ENCODE data around the gene NLGN2.

NLGN2 gene

DNA sequence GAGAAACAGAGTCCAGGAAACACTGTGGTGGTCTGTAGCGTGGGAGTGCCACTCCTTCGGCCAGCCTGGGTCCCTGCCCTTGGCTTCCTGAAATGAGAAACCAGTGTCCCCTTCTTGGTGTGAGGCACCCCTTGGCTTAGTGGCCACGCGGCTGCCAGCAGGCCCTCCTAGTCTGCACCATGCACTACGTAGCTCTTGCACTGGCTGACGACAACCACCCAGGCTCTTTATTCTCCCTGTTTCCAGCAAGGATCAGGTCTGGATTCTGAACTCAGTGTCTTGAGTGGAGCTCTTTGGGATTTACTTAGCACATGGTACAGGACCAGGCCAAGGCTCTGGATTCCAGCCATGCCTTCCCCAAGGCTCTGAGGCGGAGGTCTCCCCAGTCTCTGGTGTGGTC lies 19.9 kb downstream of the NLGN2 start:
- no peak overlapping the region for H3K27ac Mint-ChIP-seq
- H3K9me3 Mint-ChIP-seq: no peaks in the 10 kb centered on the region
- CTCF ChIA-PET: no interaction called here
- H3K4me1 Mint-ChIP-seq: peaks cover 2% of the 10 kb centered on the region
- no peaks in the 10 kb centered on the region for H3K36me3 Mint-ChIP-seq
- H3K27me3 Mint-ChIP-seq: peaks cover 21% of the 10 kb centered on the region
- H3K4me3 Mint-ChIP-seq: no peak overlapping the region
- no peak for DNase-seq

DNA sequence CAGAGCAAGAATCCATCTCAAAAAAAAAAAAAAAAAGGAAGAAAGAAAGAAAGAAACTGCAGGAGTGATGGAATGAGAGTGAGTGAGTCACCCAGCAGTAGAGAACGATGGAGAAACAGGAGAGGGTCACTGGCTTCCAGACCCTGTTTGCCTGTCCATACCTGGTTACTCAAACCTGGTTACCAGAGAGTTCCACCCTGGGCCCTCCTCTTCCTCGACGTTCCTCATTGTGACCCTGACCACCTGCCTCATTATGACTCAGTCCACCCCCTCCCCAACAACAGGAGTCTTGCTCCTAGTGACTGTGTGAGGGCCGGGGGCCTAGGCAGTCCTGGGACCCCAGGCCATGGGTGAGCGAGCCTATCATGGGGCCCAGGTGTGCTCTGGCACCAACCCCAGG lies 20.9 kb downstream of the NLGN2 start, which contains the start of gene SPEM3:
Gene SPEM3, plus strand, starts transcription at position 301 of the 400 bp plus-strand sequence. Its CDS starts 46 bp downstream, at position 347.
- Mint-ChIP-seq H3K9me3 (no peaks in the 10 kb centered on the region), H3K4me3 (no peak within 1 kb of the TSS)
- CTCF ChIA-PET: no interaction called here

DNA sequence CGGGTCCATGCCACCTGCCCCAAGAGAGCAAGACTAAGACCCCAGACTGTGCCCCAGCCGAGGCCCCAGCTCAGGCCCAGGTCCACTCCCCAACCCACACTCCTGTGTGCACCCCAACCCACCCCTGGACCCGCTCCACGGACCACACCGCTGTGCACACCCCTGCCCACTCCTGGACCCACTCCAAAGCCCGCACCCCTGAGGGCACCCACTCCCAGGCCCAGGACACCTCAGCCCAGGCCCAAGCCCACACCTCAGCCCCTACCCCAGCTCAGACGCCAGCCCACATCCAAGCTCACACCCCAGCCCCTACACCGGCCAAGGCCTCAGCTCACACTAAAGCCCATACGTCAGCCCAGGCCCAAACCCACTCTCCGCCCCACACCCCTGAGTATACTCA lies 22.1 kb downstream of the NLGN2 start:
- Mint-ChIP-seq H3K27me3 (peaks cover 8% of the 10 kb centered on the region), H3K4me3 (no peak overlapping the region)
- CTCF ChIA-PET: no interaction called here

More for the DNA sequence above, 20.9 kb downstream of the NLGN2 start, which contains the start of gene SPEM3:
- no peak for DNase-seq
- peaks cover 2% of the 10 kb centered on the region for H3K4me1 Mint-ChIP-seq
- no peak within 1 kb of the TSS for H3K27ac Mint-ChIP-seq
- H3K27me3 Mint-ChIP-seq: peaks cover 20% of the 10 kb centered on the region
- no peaks in the 10 kb centered on the region for H3K36me3 Mint-ChIP-seq

DNA sequence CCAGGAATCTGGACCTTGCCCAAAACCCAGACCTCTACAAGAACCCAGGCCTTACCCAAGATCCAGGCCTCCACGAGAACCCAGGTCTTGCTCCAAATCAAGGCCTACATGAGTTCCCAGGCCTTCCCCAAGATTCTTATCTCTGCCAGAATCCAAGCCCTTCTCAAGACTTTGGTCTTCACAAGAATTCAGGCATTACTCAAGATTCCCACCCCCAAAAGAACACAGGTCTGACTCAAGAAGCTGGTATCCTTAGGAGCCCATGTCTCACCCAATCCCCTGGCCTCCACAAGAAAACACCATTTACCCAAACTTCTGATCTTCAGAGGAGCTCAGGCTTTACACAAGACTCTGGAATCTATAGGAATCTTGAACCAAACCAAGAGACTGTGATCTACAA lies 23.6 kb downstream of the NLGN2 start:
- CTCF ChIA-PET: interaction anchor here (1.3 kb wide), 1 partner anchor 76 kb away, joined by 4 read pairs; the partner anchor contains the start of gene TMEM95
- H3K4me1 Mint-ChIP-seq: peaks cover 13% of the 10 kb centered on the region

More for the DNA sequence above, 22.1 kb downstream of the NLGN2 start:
- DNase-seq: no peak
- Mint-ChIP-seq H3K9me3 (no peaks in the 10 kb centered on the region), H3K27ac (no peak overlapping the region), H3K36me3 (no peaks in the 10 kb centered on the region), H3K4me1 (peaks cover under 1% of the 10 kb centered on the region)

DNA sequence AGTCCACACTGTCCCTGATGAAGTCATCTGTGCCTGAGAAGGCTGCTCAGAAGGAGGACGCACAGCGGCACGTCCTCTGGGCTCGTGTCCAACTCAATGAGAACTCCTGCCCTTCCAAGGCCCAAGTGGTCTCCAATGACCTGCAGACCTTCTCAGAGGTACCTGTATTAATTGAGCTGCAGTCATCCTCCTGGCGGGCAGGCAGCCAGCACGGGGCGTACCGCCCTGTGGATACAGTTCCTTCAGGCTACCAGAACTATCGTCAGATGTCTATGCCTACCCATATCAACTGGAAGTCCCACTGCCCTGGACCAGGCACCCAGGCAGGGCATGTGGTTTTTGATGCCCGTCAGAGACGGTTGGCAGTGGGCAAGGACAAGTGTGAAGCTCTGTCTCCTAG lies 24.7 kb downstream of the NLGN2 start:
- peaks cover 5% of the 10 kb centered on the region for H3K36me3 Mint-ChIP-seq
- H3K4me1 Mint-ChIP-seq: peaks cover 23% of the 10 kb centered on the region
- H3K9me3 Mint-ChIP-seq: no peaks in the 10 kb centered on the region
- peaks cover 5% of the 10 kb centered on the region for H3K27me3 Mint-ChIP-seq
- no peak for DNase-seq
- H3K27ac Mint-ChIP-seq: no peak overlapping the region
- CTCF ChIA-PET: interaction anchor here (1.3 kb wide), 1 partner anchor 77 kb away, joined by 4 read pairs; the partner anchor contains the start of gene TMEM95
- no peak overlapping the region for H3K4me3 Mint-ChIP-seq

More for the DNA sequence above, 23.6 kb downstream of the NLGN2 start:
- Mint-ChIP-seq H3K27me3 (peaks cover 5% of the 10 kb centered on the region), H3K9me3 (no peaks in the 10 kb centered on the region), H3K4me3 (no peak overlapping the region), H3K36me3 (peaks cover 2% of the 10 kb centered on the region), H3K27ac (no peak overlapping the region)
- DNase-seq: no peak

DNA sequence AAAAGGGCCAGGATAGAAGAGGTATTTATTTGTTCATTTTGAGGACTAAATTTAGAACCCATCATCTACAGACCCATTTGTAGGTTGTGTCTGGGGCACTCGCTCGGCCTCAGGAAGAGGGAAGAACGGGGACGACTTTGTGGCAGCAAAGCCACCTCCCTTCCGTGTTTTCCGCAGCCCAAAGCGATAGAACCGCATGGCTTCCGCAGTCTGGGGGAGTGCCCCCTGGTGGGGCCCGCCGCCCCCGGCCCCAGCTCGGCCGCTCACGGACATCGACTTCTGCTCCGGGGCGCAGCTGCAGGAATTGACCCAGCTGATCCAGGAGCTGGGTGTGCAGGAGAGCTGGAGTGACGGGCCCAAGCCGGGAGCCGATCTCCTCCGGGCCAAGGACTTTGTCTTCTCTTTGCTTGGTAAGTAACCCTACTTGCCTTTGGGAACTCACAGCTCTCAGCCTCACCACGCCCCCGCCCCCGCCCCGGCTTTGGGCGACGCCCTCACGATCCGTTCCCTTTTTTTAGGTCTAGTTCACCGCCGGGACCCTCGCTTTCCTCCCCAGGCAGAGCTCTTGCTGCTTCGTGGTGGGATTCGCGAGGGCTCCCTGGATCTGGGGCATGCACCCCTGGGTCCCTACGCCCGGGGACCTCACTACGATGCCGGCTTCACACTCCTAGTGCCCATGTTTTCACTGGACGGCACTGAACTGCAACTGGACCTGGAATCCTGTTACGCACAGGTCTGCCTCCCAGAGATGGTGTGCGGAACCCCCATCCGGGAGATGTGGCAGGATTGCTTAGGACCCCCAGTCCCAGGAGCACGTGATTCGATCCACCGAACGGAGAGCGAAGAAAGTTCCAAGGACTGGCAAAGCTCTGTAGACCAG lies 28.3 kb downstream of the NLGN2 start:
- H3K27me3 Mint-ChIP-seq: peaks cover 34% of the 10 kb centered on the region
- H3K36me3 Mint-ChIP-seq: peaks cover 22% of the 10 kb centered on the region
- H3K27ac Mint-ChIP-seq: peak overlapping the region; percentile 97
- peak; percentile 79 for DNase-seq
- H3K4me3 Mint-ChIP-seq: peak overlapping the region; percentile 94
- H3K9me3 Mint-ChIP-seq: no peaks in the 10 kb centered on the region
- CTCF ChIA-PET: interaction anchor here (0.9 to 4.3 kb wide), 29 partner anchors 8 to 251 kb away, joined by 3 to 56 read pairs (median 6); partner anchors contain the start of genes ACAP1, CHRNB1, MPDU1 and PLSCR3
- peaks cover 51% of the 10 kb centered on the region for H3K4me1 Mint-ChIP-seq

DNA sequence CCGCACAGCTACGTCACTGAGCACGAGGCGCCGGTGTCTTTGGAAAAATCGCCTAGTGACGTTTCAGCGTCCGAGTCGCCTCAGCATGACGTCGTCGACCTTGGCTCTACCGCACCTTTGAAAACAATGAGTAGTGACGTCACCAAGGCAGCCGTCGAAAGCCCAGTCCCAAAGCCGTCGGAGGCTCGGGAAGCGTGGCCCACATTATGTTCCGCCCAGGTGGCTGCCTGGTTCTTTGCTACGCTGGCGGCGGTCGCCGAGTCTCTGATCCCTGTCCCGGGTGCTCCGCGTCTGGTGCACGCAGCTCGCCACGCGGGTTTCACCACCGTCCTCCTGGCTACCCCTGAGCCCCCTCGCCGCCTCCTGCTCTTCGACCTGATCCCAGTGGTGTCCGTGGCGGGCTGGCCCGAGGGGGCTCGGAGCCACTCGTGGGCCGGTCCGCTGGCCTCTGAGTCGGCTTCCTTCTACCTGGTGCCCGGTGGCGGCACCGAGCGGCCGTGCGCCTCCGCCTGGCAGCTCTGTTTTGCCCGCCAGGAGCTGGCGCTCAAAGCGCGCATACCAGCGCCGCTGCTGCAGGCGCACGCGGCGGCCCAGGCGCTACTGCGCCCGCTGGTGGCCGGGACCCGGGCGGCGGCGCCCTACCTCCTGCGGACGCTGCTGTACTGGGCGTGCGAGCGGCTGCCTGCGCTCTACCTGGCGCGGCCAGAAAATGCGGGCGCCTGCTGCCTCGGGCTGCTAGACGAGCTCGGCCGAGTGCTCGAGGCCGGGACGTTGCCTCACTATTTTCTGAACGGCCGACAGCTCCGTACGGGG lies 29.1 kb downstream of the NLGN2 start:
- Mint-ChIP-seq H3K4me1 (peaks cover 52% of the 10 kb centered on the region), H3K27ac (peak overlapping the region; percentile 97), H3K36me3 (peaks cover 24% of the 10 kb centered on the region), H3K4me3 (peak overlapping the region; percentile 94), H3K27me3 (peaks cover 42% of the 10 kb centered on the region), H3K9me3 (no peaks in the 10 kb centered on the region)
- CTCF ChIA-PET: interaction anchor here (0.7 to 4.3 kb wide), 32 partner anchors 7 to 250 kb away, joined by 3 to 56 read pairs (median 5); partner anchors contain the start of genes ACAP1, CHRNB1, MPDU1 and PLSCR3
- DNase-seq: peak; percentile 86

DNA sequence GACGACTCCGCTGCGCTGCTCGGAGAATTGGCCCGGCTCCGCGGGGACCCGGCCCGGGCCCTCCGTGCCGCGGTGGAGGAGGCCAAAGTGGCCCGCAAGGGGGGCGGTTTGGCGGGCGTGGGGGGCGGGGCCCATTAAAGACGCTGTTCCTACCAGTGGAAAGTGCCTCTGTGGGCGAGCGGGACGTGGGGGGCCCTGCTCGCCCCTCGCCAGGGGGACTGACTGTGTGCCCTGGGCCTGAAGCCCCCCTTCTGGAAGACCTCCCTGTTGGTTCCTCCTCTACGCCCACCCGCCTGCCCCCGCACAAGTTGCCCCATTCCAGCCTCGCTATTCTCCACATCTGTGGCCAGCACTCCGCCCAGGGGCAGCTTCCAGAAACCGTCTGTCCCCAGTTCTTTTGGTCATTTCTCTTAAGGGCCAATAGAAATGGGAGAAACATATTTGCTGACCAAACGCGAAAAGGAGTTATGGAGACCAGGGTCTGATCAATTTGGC lies 29.8 kb downstream of the NLGN2 start:
- Mint-ChIP-seq H3K27me3 (peaks cover 49% of the 10 kb centered on the region), H3K4me1 (peaks cover 52% of the 10 kb centered on the region), H3K36me3 (peaks cover 26% of the 10 kb centered on the region), H3K4me3 (peak overlapping the region; percentile 94), H3K9me3 (no peaks in the 10 kb centered on the region), H3K27ac (no peak overlapping the region)
- CTCF ChIA-PET: interaction anchor here (0.7 to 4.3 kb wide), 24 partner anchors 8 to 250 kb away, joined by 3 to 56 read pairs (median 6); partner anchors contain the start of genes ACAP1, MPDU1, PLSCR3 and SLC2A4
- DNase-seq: no peak

DNA sequence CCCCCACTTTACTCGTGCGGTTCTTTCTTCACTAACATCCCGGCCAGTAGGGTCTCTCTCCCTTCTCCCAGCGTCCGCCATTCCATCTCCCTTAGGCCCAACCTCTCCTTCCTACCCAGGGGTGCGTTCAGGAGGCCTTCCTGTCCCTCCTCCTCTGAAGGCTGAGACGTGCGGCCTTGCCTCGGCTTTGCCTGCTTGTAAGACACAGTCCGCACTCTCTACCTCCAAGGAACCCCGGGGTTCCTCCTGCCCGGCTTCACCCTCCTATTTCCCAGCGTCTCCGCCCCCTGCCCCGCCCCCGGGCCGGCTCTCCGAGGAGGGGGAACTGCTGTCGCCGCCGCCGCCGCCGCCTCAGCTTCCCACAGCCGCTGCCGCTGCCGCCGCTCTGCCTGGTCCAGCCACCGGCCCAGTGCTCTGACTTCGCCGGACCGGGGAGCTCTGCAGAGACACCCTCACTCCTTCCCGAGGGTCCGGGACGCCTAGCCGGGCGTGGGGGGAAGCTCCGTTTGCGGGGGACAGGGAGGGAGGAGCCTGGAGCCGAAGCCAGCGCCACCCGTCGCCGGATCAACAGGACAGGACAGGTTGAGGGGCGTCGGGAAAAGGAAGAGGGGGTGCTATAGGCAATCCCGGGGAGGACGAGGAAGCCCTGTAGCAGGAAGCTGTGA lies 30.4 kb downstream of the NLGN2 start:
- H3K27ac Mint-ChIP-seq: peak overlapping the region; percentile 90
- peaks cover 26% of the 10 kb centered on the region for H3K36me3 Mint-ChIP-seq
- CTCF ChIA-PET: interaction anchor here (1.2 to 4.3 kb wide), 3 partner anchors 40 to 122 kb away, joined by 3 to 56 read pairs (median 8); partner anchors contain the start of gene TMEM95
- peaks cover 52% of the 10 kb centered on the region for H3K4me1 Mint-ChIP-seq
- H3K4me3 Mint-ChIP-seq: peak overlapping the region; percentile 87
- peaks cover 55% of the 10 kb centered on the region for H3K27me3 Mint-ChIP-seq
- DNase-seq: peak; percentile 84
- H3K9me3 Mint-ChIP-seq: no peaks in the 10 kb centered on the region

DNA sequence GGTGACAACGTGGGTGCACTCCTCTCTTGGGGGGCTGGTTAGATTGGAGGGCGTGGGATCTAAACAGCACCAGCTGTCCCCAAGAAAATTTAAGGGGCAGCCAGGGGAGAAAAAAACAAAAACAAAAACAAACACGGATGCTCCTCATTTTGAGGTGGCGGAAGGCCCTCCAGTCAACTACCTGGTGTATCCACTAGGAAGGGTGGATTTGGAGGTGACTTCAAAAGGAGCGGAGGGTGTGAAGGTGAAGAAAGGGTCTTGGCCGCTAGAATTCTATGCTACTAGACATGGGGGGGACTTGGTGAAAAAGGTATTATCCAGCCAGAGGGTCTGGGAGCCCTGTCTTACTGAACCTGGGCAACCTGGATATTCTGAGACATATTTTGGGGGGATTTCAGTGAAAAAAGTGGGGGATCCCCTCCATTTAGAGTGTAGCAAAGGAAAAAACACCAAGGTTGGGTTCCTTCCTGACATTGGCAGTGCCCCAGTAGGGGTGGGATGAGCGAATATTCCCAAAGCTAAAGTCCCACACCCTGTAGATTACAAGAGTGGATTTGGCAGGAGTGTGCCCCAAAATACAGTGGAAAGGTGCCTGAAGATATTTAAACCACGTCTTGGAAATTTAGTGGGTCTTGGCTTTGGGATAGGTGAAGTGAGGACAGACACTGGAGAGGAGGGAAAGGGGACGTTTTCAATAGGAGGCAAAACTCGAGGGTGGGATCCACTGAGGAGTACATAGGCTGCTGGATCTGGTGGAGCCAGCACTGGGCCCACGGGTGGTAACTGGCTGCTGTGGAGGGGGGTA lies 31.2 kb downstream of the NLGN2 start:
- peaks cover 52% of the 10 kb centered on the region for H3K4me1 Mint-ChIP-seq
- CTCF ChIA-PET: interaction anchor here (1.2 to 4.3 kb wide), 4 partner anchors 39 to 122 kb away, joined by 3 to 56 read pairs (median 7); partner anchors contain the start of gene TMEM95
- H3K36me3 Mint-ChIP-seq: peaks cover 31% of the 10 kb centered on the region
- peaks cover 63% of the 10 kb centered on the region for H3K27me3 Mint-ChIP-seq
- no peak for DNase-seq
- H3K4me3 Mint-ChIP-seq: peak overlapping the region; percentile 87
- no peaks in the 10 kb centered on the region for H3K9me3 Mint-ChIP-seq
- no peak overlapping the region for H3K27ac Mint-ChIP-seq

DNA sequence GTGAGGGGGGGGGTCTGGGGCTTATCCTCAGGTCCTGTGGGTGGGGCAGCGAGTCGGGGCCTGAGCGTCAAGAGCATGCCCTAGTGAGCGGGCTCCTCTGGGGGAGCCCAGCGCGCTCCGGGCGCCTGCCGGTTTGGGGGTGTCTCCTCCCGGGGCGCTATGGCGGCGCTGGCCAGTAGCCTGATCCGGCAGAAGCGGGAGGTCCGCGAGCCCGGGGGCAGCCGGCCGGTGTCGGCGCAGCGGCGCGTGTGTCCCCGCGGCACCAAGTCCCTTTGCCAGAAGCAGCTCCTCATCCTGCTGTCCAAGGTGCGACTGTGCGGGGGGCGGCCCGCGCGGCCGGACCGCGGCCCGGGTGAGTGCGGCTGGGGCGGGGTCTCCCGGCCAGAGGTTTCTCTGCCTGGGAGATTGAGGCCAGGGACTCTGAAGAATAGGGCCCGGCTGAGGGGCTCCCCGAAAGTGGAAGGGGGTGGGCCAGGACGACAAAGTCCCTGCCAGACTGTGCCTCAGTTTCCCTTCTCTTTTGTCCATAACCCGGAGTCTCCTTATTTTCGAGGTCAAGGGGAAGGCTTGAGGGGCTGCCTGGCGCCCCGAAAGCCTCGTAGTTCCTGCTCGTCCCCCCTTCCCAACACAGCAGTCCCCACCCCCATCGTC lies 31.9 kb downstream of the NLGN2 start, which contains the start of gene FGF11:
Gene FGF11, plus strand, starts transcription at position 51 of the 651 bp plus-strand sequence. Its CDS starts 109 bp downstream, at position 160.
- peak within 1 kb of the TSS; percentile 87 for H3K4me3 Mint-ChIP-seq
- peaks cover 54% of the 10 kb centered on the region for H3K4me1 Mint-ChIP-seq
- DNase-seq: peak; percentile 33
- peaks cover 33% of the 10 kb centered on the region for H3K36me3 Mint-ChIP-seq
- CTCF ChIA-PET: interaction anchor here (1.2 to 2.8 kb wide), 5 partner anchors 12 to 121 kb away, joined by 3 to 12 read pairs (median 6); partner anchors contain the start of gene TMEM256
- peaks cover 71% of the 10 kb centered on the region for H3K27me3 Mint-ChIP-seq
- no peaks in the 10 kb centered on the region for H3K9me3 Mint-ChIP-seq
- no peak within 1 kb of the TSS for H3K27ac Mint-ChIP-seq

Measured in activated naive CD4-positive, alpha-beta T cell treated with anti-CD3 and anti-CD28 coated beads, Interleukin-2, amount 10 ng/mL, durations not matched to agents 7 days and 5 days (primary cell).